Adipocyte (in vitro differentiated cells): ENCODE data around the gene FBXL13.
"Not testable (repeated sequence)": the region's sequence is repeated elsewhere in the genome, so short reads cannot be mapped to it uniquely, and the experiment has no call there.

Source experiments
- DNase-seq: peaks from one replicate; pipeline ENCODE4 v3.0.0-alpha.2; 2015; ENCODE audit warnings: low read depth
- H3K27me3 ChIP-seq: replicated peaks from 2 replicates; pipeline ENCODE4 v1.7.0; 2013; ENCODE audit warnings: mild to moderate bottlenecking, low read length, moderate library complexity; ENCODE audit not compliant: control insufficient read depth, insufficient read depth
- H3K36me3 ChIP-seq: 2 replicates; pipeline ENCODE4 v1.7.0; 2013; ENCODE audit warnings: low read length, mild to moderate bottlenecking, moderate library complexity; ENCODE audit not compliant: control insufficient read depth, insufficient read depth, severe bottlenecking
- H3K4me1 ChIP-seq: 2 replicates; pipeline ENCODE4 v1.7.0; 2013; ENCODE audit warnings: mild to moderate bottlenecking, low read length, moderate library complexity; ENCODE audit not compliant: control insufficient read depth, insufficient read depth
- H3K4me3 ChIP-seq: 2 replicates; pipeline ENCODE4 v1.7.0; 2013; ENCODE audit warnings: mild to moderate bottlenecking, low read length, moderate library complexity
- H3K9ac ChIP-seq: 2 replicates; pipeline ENCODE4 v1.7.0; 2013; ENCODE audit warnings: mild to moderate bottlenecking, low read length, moderate library complexity
- H3K9me3 ChIP-seq: 2 replicates; pipeline ENCODE4 v1.7.0; 2013; ENCODE audit warnings: mild to moderate bottlenecking, low read length, moderate library complexity; ENCODE audit not compliant: control insufficient read depth

The FBXL13 gene

GRCh38 chr7:102958004-102958403 is 116.6 kb downstream of the FBXL13 start:
- not testable (repeated sequence) for H3K4me1 ChIP-seq, H3K27me3 ChIP-seq, DNase-seq, H3K4me3 ChIP-seq, H3K36me3 ChIP-seq, H3K9me3 ChIP-seq, H3K9ac ChIP-seq

GRCh38 chr7:102954359-102954758 is 120.2 kb downstream of the FBXL13 start:
- H3K9me3 ChIP-seq, DNase-seq, H3K4me3 ChIP-seq: not testable (repeated sequence)

GRCh38 chr7:102953406-102953805 is 121.2 kb downstream of the FBXL13 start:
- H3K27me3 ChIP-seq = no peaks in the 10 kb centered on the region
- H3K36me3 ChIP-seq = no peaks in the 10 kb centered on the region
- H3K9me3 ChIP-seq = no peaks in the 10 kb centered on the region
- no peak overlapping the region for H3K4me3 ChIP-seq
- H3K9ac ChIP-seq = no peak overlapping the region
- no peaks in the 10 kb centered on the region for H3K4me1 ChIP-seq
- DNase-seq = no peak

More at GRCh38 chr7:102954359-102954758, 120.2 kb downstream of the FBXL13 start:
- not testable (repeated sequence) for H3K36me3 ChIP-seq, H3K9ac ChIP-seq, H3K27me3 ChIP-seq, H3K4me1 ChIP-seq

- Histone ChIP-seq H3K9ac (no peak overlapping the region), H3K4me3 (no peak overlapping the region), H3K9me3 (no peaks in the 10 kb centered on the region), H3K27me3 (no peaks in the 10 kb centered on the region), H3K4me1 (no peaks in the 10 kb centered on the region), H3K36me3 (no peaks in the 10 kb centered on the region)
- no peak for DNase-seq
These were observed 122.8 kb downstream of the FBXL13 start for GRCh38 chr7:102951839-102952238.

GRCh38 chr7:102944241-102944640 is 130.4 kb downstream of the FBXL13 start:
- Histone ChIP-seq H3K27me3 (no peaks in the 10 kb centered on the region), H3K36me3 (no peaks in the 10 kb centered on the region), H3K4me1 (peaks cover 17% of the 10 kb centered on the region), H3K9me3 (no peaks in the 10 kb centered on the region), H3K4me3 (no peak overlapping the region), H3K9ac (no peak overlapping the region)
- DNase-seq = no peak

GRCh38 chr7:102943423-102944169 is 131.0 kb downstream of the FBXL13 start:
- H3K9me3 ChIP-seq = no peaks in the 10 kb centered on the region
- H3K9ac ChIP-seq = no peak overlapping the region
- H3K27me3 ChIP-seq = no peaks in the 10 kb centered on the region
- H3K4me3 ChIP-seq = no peak overlapping the region
- H3K4me1 ChIP-seq = peaks cover 17% of the 10 kb centered on the region
- H3K36me3 ChIP-seq = no peaks in the 10 kb centered on the region
- no peak for DNase-seq

GRCh38 chr7:102942868-102943267 is 131.7 kb downstream of the FBXL13 start:
- H3K9me3 ChIP-seq = no peaks in the 10 kb centered on the region
- DNase-seq = peak; percentile 29
- H3K4me3 ChIP-seq = peak overlapping the region; percentile 37
- no peaks in the 10 kb centered on the region for H3K36me3 ChIP-seq
- H3K4me1 ChIP-seq = peaks cover 17% of the 10 kb centered on the region
- no peak overlapping the region for H3K9ac ChIP-seq
- H3K27me3 ChIP-seq = no peaks in the 10 kb centered on the region

GRCh38 chr7:102942181-102942866 is 132.3 kb downstream of the FBXL13 start:
- no peaks in the 10 kb centered on the region for H3K9me3 ChIP-seq
- H3K27me3 ChIP-seq = no peaks in the 10 kb centered on the region
- H3K9ac ChIP-seq = no peak overlapping the region
- no peaks in the 10 kb centered on the region for H3K36me3 ChIP-seq
- peaks cover 17% of the 10 kb centered on the region for H3K4me1 ChIP-seq
- DNase-seq = peak; percentile 23
- H3K4me3 ChIP-seq = peak overlapping the region; percentile 37

- peaks cover 38% of the 10 kb centered on the region for H3K4me1 ChIP-seq
- no peak overlapping the region for H3K9ac ChIP-seq
- H3K9me3 ChIP-seq = no peaks in the 10 kb centered on the region
- no peaks in the 10 kb centered on the region for H3K36me3 ChIP-seq
- H3K27me3 ChIP-seq = no peaks in the 10 kb centered on the region
- no peak for DNase-seq
- no peak overlapping the region for H3K4me3 ChIP-seq
These were observed 135.9 kb downstream of the FBXL13 start for GRCh38 chr7:102938679-102939078.

GRCh38 chr7:102935450-102936115 is 139.0 kb downstream of the FBXL13 start:
- no peak for DNase-seq

GRCh38 chr7:102934701-102935100 is 139.9 kb downstream of the FBXL13 start:
- H3K4me1 ChIP-seq = peaks cover 25% of the 10 kb centered on the region
- no peaks in the 10 kb centered on the region for H3K9me3 ChIP-seq
- no peaks in the 10 kb centered on the region for H3K36me3 ChIP-seq
- DNase-seq = no peak
- peak overlapping the region; percentile 75 for H3K4me3 ChIP-seq
- H3K27me3 ChIP-seq = no peaks in the 10 kb centered on the region
- peak overlapping the region; percentile 79 for H3K9ac ChIP-seq

More at GRCh38 chr7:102935450-102936115, 139.0 kb downstream of the FBXL13 start:
- Histone ChIP-seq H3K4me1 (peaks cover 25% of the 10 kb centered on the region), H3K36me3 (no peaks in the 10 kb centered on the region), H3K9ac (peak overlapping the region; percentile 1), H3K27me3 (no peaks in the 10 kb centered on the region), H3K4me3 (peak overlapping the region; percentile 22), H3K9me3 (no peaks in the 10 kb centered on the region)
